ENCODE measurements around the gene POU6F2. TPM values are rescaled to one million over a fixed set of nuclear protein-coding genes. Genes with fewer than 3 reads are reported as not detected.

POU6F2 gene
- total RNA-seq, 1 donor from 2014 or later = 0.44 TPM

- TF ChIP-seq, protein P1, sequence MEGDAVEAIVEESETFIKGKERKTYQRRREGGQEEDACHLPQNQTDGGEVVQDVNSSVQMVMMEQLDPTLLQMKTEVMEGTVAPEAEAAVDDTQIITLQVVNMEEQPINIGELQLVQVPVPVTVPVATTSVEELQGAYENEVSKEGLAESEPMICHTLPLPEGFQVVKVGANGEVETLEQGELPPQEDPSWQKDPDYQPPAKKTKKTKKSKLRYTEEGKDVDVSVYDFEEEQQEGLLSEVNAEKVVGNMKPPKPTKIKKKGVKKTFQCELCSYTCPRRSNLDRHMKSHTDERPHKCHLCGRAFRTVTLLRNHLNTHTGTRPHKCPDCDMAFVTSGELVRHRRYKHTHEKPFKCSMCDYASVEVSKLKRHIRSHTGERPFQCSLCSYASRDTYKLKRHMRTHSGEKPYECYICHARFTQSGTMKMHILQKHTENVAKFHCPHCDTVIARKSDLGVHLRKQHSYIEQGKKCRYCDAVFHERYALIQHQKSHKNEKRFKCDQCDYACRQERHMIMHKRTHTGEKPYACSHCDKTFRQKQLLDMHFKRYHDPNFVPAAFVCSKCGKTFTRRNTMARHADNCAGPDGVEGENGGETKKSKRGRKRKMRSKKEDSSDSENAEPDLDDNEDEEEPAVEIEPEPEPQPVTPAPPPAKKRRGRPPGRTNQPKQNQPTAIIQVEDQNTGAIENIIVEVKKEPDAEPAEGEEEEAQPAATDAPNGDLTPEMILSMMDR (IDR thresholded peaks at IDR 0.05; ENCODE audit: borderline replicate concordance) = no peak
- H3K36me3 ChIP-seq = no peaks in the 10 kb centered on the region
- H3K27ac ChIP-seq (replicated peaks) = no peak overlapping the region
These were observed 333.0 kb downstream of the POU6F2 start for GRCh38 chr7:39310699-39311098.

DNA sequence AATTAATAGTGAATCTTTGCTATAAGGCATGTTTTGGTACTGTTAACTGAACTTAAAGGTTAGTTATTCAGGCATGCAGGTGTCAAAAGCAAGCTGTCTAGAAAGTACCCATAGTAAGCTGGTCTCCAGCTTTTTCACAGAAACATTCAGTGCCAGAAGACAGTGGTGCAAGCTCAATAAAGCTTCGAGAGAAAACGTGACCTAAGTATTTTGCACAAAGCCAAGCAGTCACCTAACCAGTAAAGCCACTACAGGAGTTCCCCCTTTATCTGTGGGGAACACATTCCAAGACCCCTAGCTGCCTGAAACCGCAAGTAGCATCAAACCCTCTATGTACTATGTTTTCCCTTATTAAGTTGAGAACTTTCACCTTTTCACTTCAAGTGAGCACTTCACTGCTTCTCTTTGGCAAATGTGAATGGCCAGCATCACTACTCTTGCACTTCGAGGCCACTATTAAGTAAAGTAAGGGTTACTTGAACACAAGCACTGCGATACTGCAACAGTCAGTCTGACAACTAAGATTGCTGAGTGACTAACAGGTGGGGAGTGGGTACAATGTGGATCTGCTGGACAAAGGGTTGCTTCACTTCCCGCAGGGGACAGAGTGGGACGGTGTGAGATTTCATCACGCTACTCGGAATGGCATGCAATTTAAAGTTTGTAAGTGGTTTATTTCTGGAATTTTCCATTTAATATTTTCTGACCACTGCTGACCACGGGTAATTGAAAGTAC is 334.7 kb downstream of the POU6F2 start:
- no peak overlapping the region for H3K27ac ChIP-seq (replicated peaks)
- no peaks in the 10 kb centered on the region for H3K4me1 ChIP-seq
- H3K27me3 ChIP-seq (ENCODE audit: low read depth) = peaks cover 62% of the 10 kb centered on the region
- intact Hi-C loops (cut with micrococcal nuclease) = no loop called here
- no peaks in the 10 kb centered on the region for H3K9me3 ChIP-seq (replicated peaks)
- TF ChIP-seq, protein P1 (IDR thresholded peaks at IDR 0.05; ENCODE audit: borderline replicate concordance) = no peak
- H3K36me3 ChIP-seq = no peaks in the 10 kb centered on the region
- no peak overlapping the region for H3K4me3 ChIP-seq
- no peak for DNase-seq

More at GRCh38 chr7:39310699-39311098, 333.0 kb downstream of the POU6F2 start:
- no peak for DNase-seq
- Histone ChIP-seq H3K4me3 (no peak overlapping the region), H3K27me3 (ENCODE audit: low read depth) (peaks cover 62% of the 10 kb centered on the region), H3K9me3 (replicated peaks) (no peaks in the 10 kb centered on the region), H3K4me1 (no peaks in the 10 kb centered on the region)
- intact Hi-C loops (cut with micrococcal nuclease) = no loop called here

DNA sequence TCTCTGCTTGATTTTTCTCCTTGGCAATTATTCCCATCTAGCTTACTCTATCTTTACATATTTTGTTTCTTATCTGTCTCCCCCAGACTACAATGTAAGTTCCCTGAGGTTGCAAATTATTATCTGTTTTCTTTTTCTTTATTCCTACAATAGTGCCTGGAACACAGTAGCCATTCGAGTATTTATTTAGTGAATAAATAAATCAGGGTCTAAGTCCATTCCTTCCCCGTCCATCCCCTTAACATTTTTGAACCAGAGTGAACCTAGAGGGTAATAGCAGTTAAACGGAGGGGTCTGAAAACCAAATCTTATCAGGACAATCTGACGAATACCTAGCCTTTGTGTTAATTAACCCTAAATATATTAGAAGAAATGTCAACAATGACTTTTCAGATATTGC is 335.7 kb downstream of the POU6F2 start:
- no peaks in the 10 kb centered on the region for H3K4me1 ChIP-seq
- peaks cover 53% of the 10 kb centered on the region for H3K27me3 ChIP-seq (ENCODE audit: low read depth)
- H3K9me3 ChIP-seq (replicated peaks) = no peaks in the 10 kb centered on the region
- no peak overlapping the region for H3K4me3 ChIP-seq
- no peaks in the 10 kb centered on the region for H3K36me3 ChIP-seq
- TF ChIP-seq, protein P1 (IDR thresholded peaks at IDR 0.05; ENCODE audit: borderline replicate concordance) = no peak
- no peak overlapping the region for H3K27ac ChIP-seq (replicated peaks)
- DNase-seq = no peak
- intact Hi-C loops (cut with micrococcal nuclease) = no loop called here

- Histone ChIP-seq H3K27ac (replicated peaks) (no peak overlapping the region), H3K4me1 (no peaks in the 10 kb centered on the region), H3K36me3 (no peaks in the 10 kb centered on the region), H3K9me3 (replicated peaks) (no peaks in the 10 kb centered on the region), H3K4me3 (no peak overlapping the region), H3K27me3 (ENCODE audit: low read depth) (peaks cover 47% of the 10 kb centered on the region)
- intact Hi-C loops (cut with micrococcal nuclease) = no loop called here
- TF ChIP-seq, protein P1 (IDR thresholded peaks at IDR 0.05; ENCODE audit: borderline replicate concordance) = no peak
- no peak for DNase-seq
These were observed 336.3 kb downstream of the POU6F2 start for GRCh38 chr7:39313974-39314373.

- no peaks in the 10 kb centered on the region for H3K9me3 ChIP-seq (replicated peaks)
- DNase-seq = no peak
- H3K36me3 ChIP-seq = no peaks in the 10 kb centered on the region
- intact Hi-C loops (cut with micrococcal nuclease) = no loop called here
- H3K4me3 ChIP-seq = no peak overlapping the region
- TF ChIP-seq, protein P1 (IDR thresholded peaks at IDR 0.05; ENCODE audit: borderline replicate concordance) = no peak
- peaks cover 27% of the 10 kb centered on the region for H3K27me3 ChIP-seq (ENCODE audit: low read depth)
- no peak overlapping the region for H3K27ac ChIP-seq (replicated peaks)
- H3K4me1 ChIP-seq = no peaks in the 10 kb centered on the region
These were observed 339.4 kb downstream of the POU6F2 start for GRCh38 chr7:39317107-39317506.
